Measurements from ENCODE around the gene MKNK2. TPM values are rescaled to one million over a fixed set of nuclear protein-coding genes. Genes with fewer than 3 reads are reported as not detected.
A peak's percentile ranks its signal among the peaks of the same experiment; 100 is the strongest.

The MKNK2 gene
- total and polyA plus RNA-seq, 11 donors: 110 to 318 (median 155) TPM

DNA sequence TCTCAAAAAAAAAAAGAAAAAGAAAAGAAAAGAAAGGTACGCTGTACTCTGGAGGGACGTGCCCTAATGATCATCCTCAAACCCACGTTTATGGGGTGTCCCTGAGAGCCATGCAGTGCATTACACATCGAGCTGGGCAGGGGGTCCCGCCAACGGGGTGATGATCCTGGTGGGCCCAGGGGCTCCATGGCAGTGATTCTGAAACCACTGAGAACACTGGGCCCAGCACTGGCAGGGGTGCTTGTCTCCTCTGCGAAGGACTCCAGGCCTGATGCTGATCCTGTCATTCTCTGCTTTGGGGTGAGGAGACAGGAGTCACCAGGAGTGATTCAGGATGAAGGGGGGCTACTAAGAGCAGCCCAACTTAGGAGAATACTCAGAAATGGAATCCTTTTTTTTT, 26.4 kb upstream of the MKNK2 start:
- Histone ChIP-seq H3K4me1 (peaks cover 0 to 45% (median 0%) of the 10 kb centered on the region in 12 donors), H3K27me3 (no peaks in the 10 kb centered on the region), H3K4me3 (no peak overlapping the region), H3K36me3 (peaks cover 0 to 95% (median 82%) of the 10 kb centered on the region in 9 donors), H3K9me3 (no peaks in the 10 kb centered on the region), H3K27ac (no peak overlapping the region)
- no peak for ATAC-seq
- intact Hi-C loops (cut with DNase I): loop anchor here in 2 of 10 donors (5.0 to 10.0 kb wide), 2 partner anchors 143 to 150 kb away; no protein-coding TSS in a partner anchor
- TF ChIP-seq, protein P1, sequence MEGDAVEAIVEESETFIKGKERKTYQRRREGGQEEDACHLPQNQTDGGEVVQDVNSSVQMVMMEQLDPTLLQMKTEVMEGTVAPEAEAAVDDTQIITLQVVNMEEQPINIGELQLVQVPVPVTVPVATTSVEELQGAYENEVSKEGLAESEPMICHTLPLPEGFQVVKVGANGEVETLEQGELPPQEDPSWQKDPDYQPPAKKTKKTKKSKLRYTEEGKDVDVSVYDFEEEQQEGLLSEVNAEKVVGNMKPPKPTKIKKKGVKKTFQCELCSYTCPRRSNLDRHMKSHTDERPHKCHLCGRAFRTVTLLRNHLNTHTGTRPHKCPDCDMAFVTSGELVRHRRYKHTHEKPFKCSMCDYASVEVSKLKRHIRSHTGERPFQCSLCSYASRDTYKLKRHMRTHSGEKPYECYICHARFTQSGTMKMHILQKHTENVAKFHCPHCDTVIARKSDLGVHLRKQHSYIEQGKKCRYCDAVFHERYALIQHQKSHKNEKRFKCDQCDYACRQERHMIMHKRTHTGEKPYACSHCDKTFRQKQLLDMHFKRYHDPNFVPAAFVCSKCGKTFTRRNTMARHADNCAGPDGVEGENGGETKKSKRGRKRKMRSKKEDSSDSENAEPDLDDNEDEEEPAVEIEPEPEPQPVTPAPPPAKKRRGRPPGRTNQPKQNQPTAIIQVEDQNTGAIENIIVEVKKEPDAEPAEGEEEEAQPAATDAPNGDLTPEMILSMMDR (IDR thresholded peaks at IDR 0.05): no peak
- no peak for TF ChIP-seq POLR2A (IDR thresholded peaks at IDR 0.05)
- 86 to 95% (median 93%) methylated on average over 7 of the region's 7 CpGs for WGBS, 4 donors
- DNase-seq: no peak

- intact Hi-C loops (cut with DNase I): loop anchor here in 2 of 10 donors (5.0 to 10.0 kb wide), 2 partner anchors 142 to 149 kb away; no protein-coding TSS in a partner anchor
- H3K4me1 ChIP-seq: peaks cover 0 to 36% (median 0%) of the 10 kb centered on the region in 12 donors
- no peaks in the 10 kb centered on the region for H3K9me3 ChIP-seq
- H3K36me3 ChIP-seq: peaks cover 0 to 98% (median 89%) of the 10 kb centered on the region in 9 donors
- H3K27me3 ChIP-seq: no peaks in the 10 kb centered on the region
- H3K27ac ChIP-seq: no peak overlapping the region
- H3K4me3 ChIP-seq: no peak overlapping the region
- no peak for TF ChIP-seq POLR2A (IDR thresholded peaks at IDR 0.05)
- TF ChIP-seq, protein P1 (IDR thresholded peaks at IDR 0.05): no peak
- ATAC-seq (no peak), DNase-seq (no peak)
- 96 to 97% (median 97%) methylated on average over 28 to 32 of the region's 32 CpGs for WGBS, 4 donors
These were observed 25.5 kb upstream of the MKNK2 start for GRCh38 chr19:2076526-2076944.

GRCh38 chr19:2072757-2073551, 21.9 kb upstream of the MKNK2 start:
- Histone ChIP-seq H3K9me3 (no peaks in the 10 kb centered on the region), H3K27ac (peak overlapping the region in 1 of 12 donors; percentile 77), H3K4me1 (peaks cover 0 to 38% (median 7%) of the 10 kb centered on the region in 12 donors), H3K4me3 (no peak overlapping the region), H3K27me3 (no peaks in the 10 kb centered on the region), H3K36me3 (peaks cover 0 to 75% (median 70%) of the 10 kb centered on the region in 9 donors)
- DNase-seq: no peak
- ATAC-seq: no peak
- intact Hi-C loops (cut with DNase I): loop anchor here in 3 of 10 donors (2.0 to 10.0 kb wide), 4 partner anchors 50 to 146 kb away; no protein-coding TSS in a partner anchor
- TF ChIP-seq, protein P1 (IDR thresholded peaks at IDR 0.05): no peak
- TF ChIP-seq POLR2A (IDR thresholded peaks at IDR 0.05): no peak
- 89 to 93% (median 91%) methylated on average over 29 to 32 of the region's 32 CpGs for WGBS, 4 donors

DNA sequence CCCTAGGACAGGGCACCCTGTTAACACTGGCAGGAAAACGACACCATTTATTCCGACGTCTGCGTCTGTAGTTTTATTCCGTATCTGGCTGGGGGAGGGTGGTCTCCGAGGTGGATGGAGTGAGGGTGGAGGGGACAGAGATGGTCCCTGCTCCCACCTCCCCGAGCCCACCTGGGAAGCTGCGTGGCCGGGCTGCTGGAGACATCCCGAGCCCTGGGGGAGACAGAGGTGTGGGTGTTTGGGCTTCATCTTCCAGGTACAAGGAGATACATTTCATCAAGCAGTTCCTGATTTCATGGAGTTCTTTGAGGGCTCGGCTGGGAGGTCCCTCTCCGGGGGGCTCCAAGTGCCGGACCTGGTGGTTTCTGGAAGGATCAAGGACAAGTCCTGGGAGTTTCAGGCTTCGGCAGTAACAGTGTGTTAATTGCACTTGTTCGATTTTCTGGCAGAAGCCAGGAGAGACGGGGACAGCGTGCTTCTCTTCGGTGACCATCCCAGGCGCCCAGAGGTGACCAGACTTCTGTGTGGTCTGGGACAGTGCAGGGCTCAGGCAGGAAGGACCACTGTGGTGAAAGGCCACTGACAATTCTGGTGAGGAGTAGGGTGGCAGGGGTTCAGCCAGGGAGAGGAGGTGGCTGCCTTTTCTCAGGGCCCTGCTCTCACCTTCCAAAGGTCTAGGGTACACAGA, 20.1 kb upstream of the MKNK2 start:
- ATAC-seq (peak in 1 of 4 donors; percentile 18), DNase-seq (no peak)
- H3K9me3 ChIP-seq: no peaks in the 10 kb centered on the region
- H3K36me3 ChIP-seq: peaks cover 0 to 57% (median 52%) of the 10 kb centered on the region in 9 donors
- H3K27me3 ChIP-seq: no peaks in the 10 kb centered on the region
- intact Hi-C loops (cut with DNase I): loop anchor here in 3 of 10 donors (2.0 to 10.0 kb wide), 4 partner anchors 50 to 144 kb away; no protein-coding TSS in a partner anchor
- 89 to 92% (median 90%) methylated on average over 15 to 19 of the region's 19 CpGs for WGBS, 4 donors
- no peak overlapping the region for H3K27ac ChIP-seq
- peaks cover 0 to 38% (median 7%) of the 10 kb centered on the region in 12 donors for H3K4me1 ChIP-seq
- no peak for TF ChIP-seq POLR2A (IDR thresholded peaks at IDR 0.05)
- TF ChIP-seq, protein P1 (IDR thresholded peaks at IDR 0.05): no peak
- no peak overlapping the region for H3K4me3 ChIP-seq
